ENCODE results near the gene AKNA. TPM values are rescaled to one million over a fixed set of nuclear protein-coding genes. Genes with fewer than 3 reads are reported as not detected.

Gene AKNA
- total RNA-seq, 1 experiment from 2014 or later = 20.6 TPM

- no peak overlapping the region for H2AFZ ChIP-seq (ENCODE audit: low read depth, low read length, poor library complexity, severe bottlenecking)
Measured at GRCh38 chr9:114397219-114397847, 9.6 kb upstream of the AKNA start.

GRCh38 chr9:114396558-114397218 lies 8.9 kb upstream of the AKNA start:
- H4K20me1 ChIP-seq (ENCODE audit: insufficient read depth) = no peaks in the 10 kb centered on the region
- H3K4me3 ChIP-seq (replicated peaks in 1 of 2; ENCODE audit: low read depth in 1 of 2, low read length in 2 of 2) = peak overlapping the region in 1 of 2 experiments; percentile 83; a peak in 3 of 4 replicates
- H3K27me3 ChIP-seq (ENCODE audit: insufficient read depth, low read length) = no peaks in the 10 kb centered on the region
- ATAC-seq (no peak), DNase-seq (ENCODE audit: low read depth, low spot score) (peak; percentile 7)
- H3K4me1 ChIP-seq (ENCODE audit: control insufficient read depth in 1 of 2, insufficient read depth in 2 of 2, low read length in 2 of 2) = peaks cover 10 to 27% of the 10 kb centered on the region in 2 experiments; a peak in 3 of 4 replicates
- TF ChIP-seq MAX (IDR thresholded peaks at IDR 0.05) (peak; percentile 62), CEBPB (IDR thresholded peaks at IDR 0.05; ENCODE audit: low read depth) (peak; percentile 80; the same call in 1 of the 2 replicates), CBX3 (IDR thresholded peaks at IDR 0.05; ENCODE audit: low read depth) (no peak)
- POLR2A ChIA-PET = interaction anchor here (1.6 kb wide), 1 partner anchor 10 kb away, joined by 4 read pairs; no protein-coding TSS in a partner anchor
- H3K9ac ChIP-seq (ENCODE audit: low read length) = no peak overlapping the region
- RAD21 ChIA-PET (ENCODE audit: low non-redundant PET in 1 of 2, low total read pairs in 2 of 2, uncharacterized antibody in 2 of 2, unreplicated experiment in 2 of 2) = no interaction called here
- peak overlapping the region; percentile 96; the same call in 1 of the 2 replicates for H3K4me2 ChIP-seq (ENCODE audit: low read length)
- no TSS peak for BruUV-seq (replicated peaks)
- intact Hi-C loops (cut with micrococcal nuclease) = no loop called here
- CTCF ChIA-PET = interaction anchor here (1.6 kb wide), 1 partner anchor 9 kb away, joined by 5 read pairs; no protein-coding TSS in a partner anchor
- H3K36me3 ChIP-seq (ENCODE audit: control insufficient read depth in 1 of 2, insufficient read depth in 2 of 2, low read length in 2 of 2) = no peaks in the 10 kb centered on the region
- H3K79me2 ChIP-seq (ENCODE audit: insufficient read depth, low read length) = no peaks in the 10 kb centered on the region
- H3K9me2 ChIP-seq (ENCODE audit: insufficient read depth) = no peaks in the 10 kb centered on the region
- H2AFZ ChIP-seq (ENCODE audit: low read depth, low read length, poor library complexity, severe bottlenecking) = no peak overlapping the region
- H3K27ac ChIP-seq (ENCODE audit: low read depth, low read length) = no peak overlapping the region
- H3K9me3 ChIP-seq (ENCODE audit: control insufficient read depth in 1 of 2, insufficient read depth in 1 of 2, low read depth in 1 of 2, low read length in 2 of 2) = no peaks in the 10 kb centered on the region

More at GRCh38 chr9:114397219-114397847, 9.6 kb upstream of the AKNA start:
- no peak for DNase-seq (ENCODE audit: low read depth, low spot score)
- Histone ChIP-seq H4K20me1 (ENCODE audit: insufficient read depth) (no peaks in the 10 kb centered on the region), H3K4me2 (ENCODE audit: low read length) (peak overlapping the region; percentile 96), H3K4me3 (replicated peaks in 1 of 2; ENCODE audit: low read depth in 1 of 2, low read length in 2 of 2) (peak overlapping the region; percentile 80 to 83), H3K79me2 (ENCODE audit: insufficient read depth, low read length) (no peaks in the 10 kb centered on the region), H3K36me3 (ENCODE audit: control insufficient read depth in 1 of 2, insufficient read depth in 2 of 2, low read length in 2 of 2) (no peaks in the 10 kb centered on the region), H3K9me2 (ENCODE audit: insufficient read depth) (no peaks in the 10 kb centered on the region), H3K27ac (ENCODE audit: low read depth, low read length) (no peak overlapping the region; the same call in 1 of the 2 replicates), H3K9ac (ENCODE audit: low read length) (peak overlapping the region; percentile 76), H3K27me3 (ENCODE audit: insufficient read depth, low read length) (no peaks in the 10 kb centered on the region), H3K4me1 (ENCODE audit: control insufficient read depth in 1 of 2, insufficient read depth in 2 of 2, low read length in 2 of 2) (peaks cover 10 to 26% of the 10 kb centered on the region in 2 experiments; a peak in 3 of 4 replicates), H3K9me3 (ENCODE audit: control insufficient read depth in 1 of 2, insufficient read depth in 1 of 2, low read depth in 1 of 2, low read length in 2 of 2) (no peaks in the 10 kb centered on the region)
- ATAC-seq = peak; percentile 2
- intact Hi-C loops (cut with micrococcal nuclease) = no loop called here
- POLR2A ChIA-PET = no interaction called here
- RAD21 ChIA-PET (ENCODE audit: low non-redundant PET in 1 of 2, low total read pairs in 2 of 2, uncharacterized antibody in 2 of 2, unreplicated experiment in 2 of 2) = no interaction called here
- CTCF ChIA-PET = interaction anchor here (1.6 kb wide), 1 partner anchor 8 kb away, joined by 5 read pairs; no protein-coding TSS in a partner anchor
- 0 out of 2 replicates have a peak, but pooled peaks have one; percentile 4 for TF ChIP-seq MAX (IDR thresholded peaks at IDR 0.05)
- no peak for TF ChIP-seq SP1 (IDR thresholded peaks at IDR 0.05; ENCODE audit: low read depth)
- TSS peak; percentile 55 for BruUV-seq (replicated peaks)
